ENCODE data around the gene AUTS2.

GRCh38 chr7:70563960-70564359 is 965.7 kb downstream of the AUTS2 start:
- TF ChIP-seq, protein P1, sequence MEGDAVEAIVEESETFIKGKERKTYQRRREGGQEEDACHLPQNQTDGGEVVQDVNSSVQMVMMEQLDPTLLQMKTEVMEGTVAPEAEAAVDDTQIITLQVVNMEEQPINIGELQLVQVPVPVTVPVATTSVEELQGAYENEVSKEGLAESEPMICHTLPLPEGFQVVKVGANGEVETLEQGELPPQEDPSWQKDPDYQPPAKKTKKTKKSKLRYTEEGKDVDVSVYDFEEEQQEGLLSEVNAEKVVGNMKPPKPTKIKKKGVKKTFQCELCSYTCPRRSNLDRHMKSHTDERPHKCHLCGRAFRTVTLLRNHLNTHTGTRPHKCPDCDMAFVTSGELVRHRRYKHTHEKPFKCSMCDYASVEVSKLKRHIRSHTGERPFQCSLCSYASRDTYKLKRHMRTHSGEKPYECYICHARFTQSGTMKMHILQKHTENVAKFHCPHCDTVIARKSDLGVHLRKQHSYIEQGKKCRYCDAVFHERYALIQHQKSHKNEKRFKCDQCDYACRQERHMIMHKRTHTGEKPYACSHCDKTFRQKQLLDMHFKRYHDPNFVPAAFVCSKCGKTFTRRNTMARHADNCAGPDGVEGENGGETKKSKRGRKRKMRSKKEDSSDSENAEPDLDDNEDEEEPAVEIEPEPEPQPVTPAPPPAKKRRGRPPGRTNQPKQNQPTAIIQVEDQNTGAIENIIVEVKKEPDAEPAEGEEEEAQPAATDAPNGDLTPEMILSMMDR (conservative IDR thresholded peaks at IDR 0.05; ENCODE audit: low read depth in 2 of 2): no peak
- TF ChIP-seq, protein P2, sequence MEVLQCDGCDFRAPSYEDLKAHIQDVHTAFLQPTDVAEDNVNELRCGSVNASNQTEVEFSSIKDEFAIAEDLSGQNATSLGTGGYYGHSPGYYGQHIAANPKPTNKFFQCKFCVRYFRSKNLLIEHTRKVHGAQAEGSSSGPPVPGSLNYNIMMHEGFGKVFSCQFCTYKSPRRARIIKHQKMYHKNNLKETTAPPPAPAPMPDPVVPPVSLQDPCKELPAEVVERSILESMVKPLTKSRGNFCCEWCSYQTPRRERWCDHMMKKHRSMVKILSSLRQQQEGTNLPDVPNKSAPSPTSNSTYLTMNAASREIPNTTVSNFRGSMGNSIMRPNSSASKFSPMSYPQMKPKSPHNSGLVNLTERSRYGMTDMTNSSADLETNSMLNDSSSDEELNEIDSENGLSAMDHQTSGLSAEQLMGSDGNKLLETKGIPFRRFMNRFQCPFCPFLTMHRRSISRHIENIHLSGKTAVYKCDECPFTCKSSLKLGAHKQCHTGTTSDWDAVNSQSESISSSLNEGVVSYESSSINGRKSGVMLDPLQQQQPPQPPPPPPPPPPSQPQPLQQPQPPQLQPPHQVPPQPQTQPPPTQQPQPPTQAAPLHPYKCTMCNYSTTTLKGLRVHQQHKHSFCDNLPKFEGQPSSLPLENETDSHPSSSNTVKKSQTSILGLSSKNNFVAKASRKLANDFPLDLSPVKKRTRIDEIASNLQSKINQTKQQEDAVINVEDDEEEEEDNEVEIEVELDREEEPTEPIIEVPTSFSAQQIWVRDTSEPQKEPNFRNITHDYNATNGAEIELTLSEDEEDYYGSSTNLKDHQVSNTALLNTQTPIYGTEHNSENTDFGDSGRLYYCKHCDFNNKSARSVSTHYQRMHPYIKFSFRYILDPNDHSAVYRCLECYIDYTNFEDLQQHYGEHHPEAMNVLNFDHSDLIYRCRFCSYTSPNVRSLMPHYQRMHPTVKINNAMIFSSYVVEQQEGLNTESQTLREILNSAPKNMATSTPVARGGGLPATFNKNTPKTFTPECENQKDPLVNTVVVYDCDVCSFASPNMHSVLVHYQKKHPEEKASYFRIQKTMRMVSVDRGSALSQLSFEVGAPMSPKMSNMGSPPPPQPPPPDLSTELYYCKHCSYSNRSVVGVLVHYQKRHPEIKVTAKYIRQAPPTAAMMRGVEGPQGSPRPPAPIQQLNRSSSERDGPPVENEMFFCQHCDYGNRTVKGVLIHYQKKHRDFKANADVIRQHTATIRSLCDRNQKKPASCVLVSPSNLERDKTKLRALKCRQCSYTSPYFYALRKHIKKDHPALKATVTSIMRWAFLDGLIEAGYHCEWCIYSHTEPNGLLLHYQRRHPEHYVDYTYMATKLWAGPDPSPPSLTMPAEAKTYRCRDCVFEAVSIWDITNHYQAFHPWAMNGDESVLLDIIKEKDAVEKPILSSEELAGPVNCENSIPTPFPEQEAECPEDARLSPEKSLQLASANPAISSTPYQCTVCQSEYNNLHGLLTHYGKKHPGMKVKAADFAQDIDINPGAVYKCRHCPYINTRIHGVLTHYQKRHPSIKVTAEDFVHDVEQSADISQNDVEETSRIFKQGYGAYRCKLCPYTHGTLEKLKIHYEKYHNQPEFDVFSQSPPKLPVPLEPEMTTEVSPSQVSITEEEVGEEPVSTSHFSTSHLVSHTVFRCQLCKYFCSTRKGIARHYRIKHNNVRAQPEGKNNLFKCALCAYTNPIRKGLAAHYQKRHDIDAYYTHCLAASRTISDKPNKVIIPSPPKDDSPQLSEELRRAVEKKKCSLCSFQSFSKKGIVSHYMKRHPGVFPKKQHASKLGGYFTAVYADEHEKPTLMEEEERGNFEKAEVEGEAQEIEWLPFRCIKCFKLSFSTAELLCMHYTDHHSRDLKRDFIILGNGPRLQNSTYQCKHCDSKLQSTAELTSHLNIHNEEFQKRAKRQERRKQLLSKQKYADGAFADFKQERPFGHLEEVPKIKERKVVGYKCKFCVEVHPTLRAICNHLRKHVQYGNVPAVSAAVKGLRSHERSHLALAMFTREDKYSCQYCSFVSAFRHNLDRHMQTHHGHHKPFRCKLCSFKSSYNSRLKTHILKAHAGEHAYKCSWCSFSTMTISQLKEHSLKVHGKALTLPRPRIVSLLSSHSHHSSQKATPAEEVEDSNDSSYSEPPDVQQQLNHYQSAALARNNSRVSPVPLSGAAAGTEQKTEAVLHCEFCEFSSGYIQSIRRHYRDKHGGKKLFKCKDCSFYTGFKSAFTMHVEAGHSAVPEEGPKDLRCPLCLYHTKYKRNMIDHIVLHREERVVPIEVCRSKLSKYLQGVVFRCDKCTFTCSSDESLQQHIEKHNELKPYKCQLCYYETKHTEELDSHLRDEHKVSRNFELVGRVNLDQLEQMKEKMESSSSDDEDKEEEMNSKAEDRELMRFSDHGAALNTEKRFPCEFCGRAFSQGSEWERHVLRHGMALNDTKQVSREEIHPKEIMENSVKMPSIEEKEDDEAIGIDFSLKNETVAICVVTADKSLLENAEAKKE (CRISPR knock-in tag; IDR thresholded peaks at IDR 0.05): no peak
- TF ChIP-seq REST (IDR thresholded peaks at IDR 0.05; ENCODE audit: unreplicated experiment) (no peak), POLR2AphosphoS5 (IDR thresholded peaks at IDR 0.05; ENCODE audit: low read depth) (no peak), JUNB (IDR thresholded peaks at IDR 0.05; ENCODE audit: unreplicated experiment) (no peak), EZH2 (IDR thresholded peaks at IDR 0.05; ENCODE audit: low read depth, unreplicated experiment) (no peak), STAT1 (IDR thresholded peaks at IDR 0.05; ENCODE audit: unreplicated experiment) (no peak)

Measured in GM23338 (cell line).